HG02970 (cell line): Measurements from ENCODE around the gene AP4M1.
A peak's percentile ranks its signal among the peaks of the same experiment; 100 is the strongest.
"Not testable (repeated sequence)": the region's sequence is repeated elsewhere in the genome, so short reads cannot be mapped to it uniquely, and the experiment has no call there.

Source experiments
- ATAC-seq: cut with Tn5 transposase; IDR thresholded peaks from one replicate; pipeline ENCODE4 v1.9.1; 2021; ENCODE audit warnings: mild to moderate bottlenecking, moderate library complexity, moderate number of reproducible peaks; ENCODE audit not compliant: unreplicated experiment, low FRiP score

AP4M1 gene

GRCh38 chr7:100128637-100128963 lies 27.2 kb downstream of the AP4M1 start:
- ATAC-seq: no peak

- not testable (repeated sequence) for ATAC-seq
These were observed 28.8 kb downstream of the AP4M1 start for GRCh38 chr7:100130220-100130607.

GRCh38 chr7:100130608-100131453 lies 29.4 kb downstream of the AP4M1 start:
- ATAC-seq: no peak

GRCh38 chr7:100132126-100132525 lies 30.7 kb downstream of the AP4M1 start:
- no peak for ATAC-seq

- no peak for ATAC-seq
These were observed 31.3 kb downstream of the AP4M1 start for GRCh38 chr7:100132697-100133151.

- no peak for ATAC-seq
These were observed 36.7 kb downstream of the AP4M1 start for GRCh38 chr7:100137851-100138760.

GRCh38 chr7:100141555-100141949 lies 40.1 kb downstream of the AP4M1 start:
- ATAC-seq: no peak

- no peak for ATAC-seq
These were observed 41.0 kb downstream of the AP4M1 start for GRCh38 chr7:100142461-100142860.

- ATAC-seq: not testable (repeated sequence)
These were observed 44.9 kb downstream of the AP4M1 start for GRCh38 chr7:100146350-100146749.

- no peak for ATAC-seq
These were observed 45.8 kb downstream of the AP4M1 start for GRCh38 chr7:100147278-100147677.

- no peak for ATAC-seq
These were observed 46.7 kb downstream of the AP4M1 start for GRCh38 chr7:100148225-100148558.

- ATAC-seq: peak; percentile 96
These were observed 47.3 kb downstream of the AP4M1 start, which contains the start of gene LAMTOR4 for GRCh38 chr7:100148559-100149328. Gene LAMTOR4, plus strand, starts transcription at chr7:100148918. Its CDS starts 55 bp downstream, at chr7:100148973.

- ATAC-seq: no peak
These were observed 51.0 kb downstream of the AP4M1 start for GRCh38 chr7:100152404-100152803.

- ATAC-seq: no peak
These were observed 51.7 kb downstream of the AP4M1 start for GRCh38 chr7:100152937-100153666.

- no peak for ATAC-seq
These were observed 52.5 kb downstream of the AP4M1 start for GRCh38 chr7:100153708-100154535.

- no peak for ATAC-seq
These were observed 53.4 kb downstream of the AP4M1 start for GRCh38 chr7:100154651-100155491.

GRCh38 chr7:100155553-100156317 lies 54.3 kb downstream of the AP4M1 start:
- no peak for ATAC-seq
